NCI-H2171 treated with DMSO at 0.1 percent for 48 hours (cell line): ENCODE data around the gene STS.

Experiments used
- DNase-seq: peaks from one replicate; lab custom pipeline; 2025; lab: John Stamatoyannopoulos, UW

STS gene

GRCh38 chrX:7179446-7179845 lies 31.9 kb downstream of the STS start:
- no peak for DNase-seq

- no peak for DNase-seq
These were observed 37.3 kb downstream of the STS start for GRCh38 chrX:7184816-7185215.

DNA sequence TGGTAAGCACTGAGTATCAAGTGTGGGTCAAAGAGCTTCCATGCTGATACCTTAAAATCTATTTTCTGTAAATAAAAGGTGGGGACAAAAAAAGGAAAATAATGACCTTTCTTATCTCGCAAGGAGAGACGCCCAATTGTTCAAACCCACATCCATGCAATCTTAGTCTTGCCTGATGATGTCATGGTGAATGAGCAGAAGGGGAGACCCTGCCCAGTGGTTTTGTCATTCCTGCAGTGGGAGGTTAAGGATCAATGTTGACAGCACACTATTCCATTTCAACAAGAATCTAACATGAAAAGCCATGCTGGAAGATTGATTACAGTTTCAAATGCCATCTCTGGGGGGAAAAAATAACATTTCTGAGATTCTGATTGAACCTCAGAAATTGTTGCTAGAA lies 41.2 kb downstream of the STS start:
- no peak for DNase-seq

- DNase-seq: no peak
These were observed 42.6 kb downstream of the STS start for GRCh38 chrX:7190157-7190556.

- no peak for DNase-seq
These were observed 44.2 kb downstream of the STS start for GRCh38 chrX:7191681-7192110.

GRCh38 chrX:7192871-7193270 lies 45.4 kb downstream of the STS start:
- DNase-seq: no peak

DNA sequence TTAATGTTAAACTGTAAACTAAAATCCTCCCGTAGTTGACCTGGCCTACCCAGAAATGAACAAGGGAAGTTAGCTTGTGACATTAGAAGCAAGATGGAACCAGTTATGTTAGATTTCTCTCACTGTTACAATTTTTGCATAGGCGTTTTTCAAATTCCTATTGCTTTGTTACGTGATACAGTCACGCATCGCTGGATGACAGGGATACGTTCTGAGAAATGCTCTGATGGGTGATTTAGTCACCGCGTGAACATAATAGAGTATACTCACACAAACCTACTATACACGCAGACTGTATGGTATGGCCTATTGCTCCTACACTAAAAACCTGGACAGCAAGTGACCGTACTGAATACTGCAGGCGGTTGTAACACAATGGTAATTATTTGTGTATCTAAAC lies 47.1 kb downstream of the STS start:
- DNase-seq: no peak
